A673 (cell line): ENCODE results near the gene NDUFAF4.

Experiments
- CTCF ChIP-seq: fragments of 300-800, 200-600 bp; sonication (generic); conservative IDR thresholded peaks from 2 replicates; pipeline ENCODE4 v1.5.1; 2017; ENCODE audit warnings: low read depth, mild to moderate bottlenecking, antibody characterized with exemption, low read length, moderate library complexity, mixed read lengths
- EZH2 ChIP-seq: fragments of 200-600 bp; sonication (generic); IDR thresholded peaks from 2 replicates; pipeline ENCODE4 v1.6.1; 2017; ENCODE audit warnings: borderline replicate concordance, low read depth, mild to moderate bottlenecking, mixed read lengths, antibody characterized with exemption, low read length; ENCODE audit not compliant: poor library complexity, severe bottlenecking

GRCh38 chr6:96864216-96865054 lies 33.3 kb downstream of the NDUFAF4 start:
- TF ChIP-seq CTCF (no peak), EZH2 (no peak)
